Measurements from ENCODE around the gene SEC22A.

The SEC22A gene

GRCh38 chr3:123244128-123244527, 42.4 kb downstream of the SEC22A start:
- H2BK12ac ChIP-seq (ENCODE audit: low read length) = no peak overlapping the region
- H3K79me1 ChIP-seq (ENCODE audit: low read depth, low read length) = no peaks in the 10 kb centered on the region
- no peak overlapping the region for H4K91ac ChIP-seq (ENCODE audit: low read depth, low read length, poor library complexity)
- no peak overlapping the region for H3K27ac ChIP-seq (replicated peaks; ENCODE audit: low read length)
- H2BK15ac ChIP-seq (ENCODE audit: low read length) = no peak overlapping the region
- H3K23ac ChIP-seq (ENCODE audit: low read depth, low read length, poor library complexity) = no peak overlapping the region
- H3K9ac ChIP-seq (ENCODE audit: low read depth, low read length, poor library complexity) = no peak overlapping the region
- no peak overlapping the region for H2BK5ac ChIP-seq (ENCODE audit: low read length)
- H2AFZ ChIP-seq (ENCODE audit: low read length) = no peak overlapping the region
- H3K27me3 ChIP-seq (ENCODE audit: control insufficient read depth in 3 of 3, insufficient read depth in 3 of 3, low read depth in 1 of 3, low read length in 3 of 3) = no peaks in the 10 kb centered on the region
- H3K4me1 ChIP-seq (ENCODE audit: control insufficient read depth in 2 of 2, insufficient read depth in 1 of 2, low read depth in 1 of 2, low read length in 2 of 2) = peaks cover 0 to 5% of the 10 kb centered on the region in 2 donors
- no peak overlapping the region for H3K4ac ChIP-seq (ENCODE audit: low read length)
- no peak overlapping the region for H3K14ac ChIP-seq (ENCODE audit: low read length)
- no peak overlapping the region for H4K8ac ChIP-seq (ENCODE audit: low read depth, low read length)
- H3K36me3 ChIP-seq (replicated peaks in 1 of 2; ENCODE audit: control insufficient read depth in 2 of 2, insufficient read depth in 2 of 2, low read length in 2 of 2) = peaks cover 0 to 50% of the 10 kb centered on the region in 2 donors
- H3K9me3 ChIP-seq (replicated peaks in 1 of 2; ENCODE audit: control insufficient read depth in 2 of 2, insufficient read depth in 1 of 2, low read depth in 1 of 2, low read length in 2 of 2) = no peaks in the 10 kb centered on the region
- no peak overlapping the region for H3K4me3 ChIP-seq (ENCODE audit: low read length in 2 of 2)
- no peak overlapping the region for H3K4me2 ChIP-seq (ENCODE audit: insufficient read depth, low read length, poor library complexity, severe bottlenecking)
- no peak overlapping the region for H3K18ac ChIP-seq (ENCODE audit: low read length)
- DNase-seq (ENCODE audit: low spot score) = no peak
- WGBS, 2 donors (ENCODE audit: extremely low coverage in 2 of 2, insufficient read length in 2 of 2, insufficient replicate concordance in 1 of 2) = no CpG with 5 or more reads among the region's 4 CpGs
- no peak overlapping the region for H2AK5ac ChIP-seq (ENCODE audit: low read depth, low read length)
- no peak overlapping the region for H2BK120ac ChIP-seq (ENCODE audit: low read depth, low read length)

GRCh38 chr3:123246866-123247265, 45.1 kb downstream of the SEC22A start:
- Histone ChIP-seq H2BK15ac (ENCODE audit: low read length) (no peak overlapping the region), H2BK12ac (ENCODE audit: low read length) (no peak overlapping the region), H2AFZ (ENCODE audit: low read length) (no peak overlapping the region), H3K4me3 (ENCODE audit: low read length in 2 of 2) (no peak overlapping the region), H3K36me3 (replicated peaks in 1 of 2; ENCODE audit: control insufficient read depth in 2 of 2, insufficient read depth in 2 of 2, low read length in 2 of 2) (peaks cover 2 to 40% of the 10 kb centered on the region in 2 donors), H3K9ac (ENCODE audit: low read depth, low read length, poor library complexity) (no peak overlapping the region), H3K27me3 (ENCODE audit: control insufficient read depth in 3 of 3, insufficient read depth in 3 of 3, low read depth in 1 of 3, low read length in 3 of 3) (no peaks in the 10 kb centered on the region), H2BK120ac (ENCODE audit: low read depth, low read length) (no peak overlapping the region), H3K27ac (replicated peaks; ENCODE audit: low read length) (no peak overlapping the region), H4K91ac (ENCODE audit: low read depth, low read length, poor library complexity) (no peak overlapping the region), H2BK5ac (ENCODE audit: low read length) (no peak overlapping the region), H2AK5ac (ENCODE audit: low read depth, low read length) (no peak overlapping the region), H3K4me1 (ENCODE audit: control insufficient read depth in 2 of 2, insufficient read depth in 1 of 2, low read depth in 1 of 2, low read length in 2 of 2) (peaks cover 0 to 5% of the 10 kb centered on the region in 2 donors), H3K9me3 (replicated peaks in 1 of 2; ENCODE audit: control insufficient read depth in 2 of 2, insufficient read depth in 1 of 2, low read depth in 1 of 2, low read length in 2 of 2) (peaks cover 0 to 1% of the 10 kb centered on the region in 2 donors), H3K4me2 (ENCODE audit: insufficient read depth, low read length, poor library complexity, severe bottlenecking) (no peak overlapping the region), H3K14ac (ENCODE audit: low read length) (no peak overlapping the region), H3K23ac (ENCODE audit: low read depth, low read length, poor library complexity) (no peak overlapping the region), H3K4ac (ENCODE audit: low read length) (no peak overlapping the region), H3K79me1 (ENCODE audit: low read depth, low read length) (no peaks in the 10 kb centered on the region), H4K8ac (ENCODE audit: low read depth, low read length) (no peak overlapping the region), H3K18ac (ENCODE audit: low read length) (no peak overlapping the region)
- WGBS, 2 donors (ENCODE audit: extremely low coverage in 2 of 2, insufficient read length in 2 of 2, insufficient replicate concordance in 1 of 2) = no CpG with 5 or more reads among the region's 3 CpGs
- DNase-seq (ENCODE audit: low spot score) = no peak

- Histone ChIP-seq H3K4ac (ENCODE audit: low read length) (no peak overlapping the region), H2AFZ (ENCODE audit: low read length) (no peak overlapping the region), H3K18ac (ENCODE audit: low read length) (no peak overlapping the region), H3K36me3 (replicated peaks in 1 of 2; ENCODE audit: control insufficient read depth in 2 of 2, insufficient read depth in 2 of 2, low read length in 2 of 2) (peaks cover 0 to 21% of the 10 kb centered on the region in 2 donors), H3K4me1 (ENCODE audit: control insufficient read depth in 2 of 2, insufficient read depth in 1 of 2, low read depth in 1 of 2, low read length in 2 of 2) (no peaks in the 10 kb centered on the region), H3K4me3 (ENCODE audit: low read length in 2 of 2) (no peak overlapping the region), H4K8ac (ENCODE audit: low read depth, low read length) (no peak overlapping the region), H3K79me1 (ENCODE audit: low read depth, low read length) (no peaks in the 10 kb centered on the region), H2AK5ac (ENCODE audit: low read depth, low read length) (no peak overlapping the region), H3K14ac (ENCODE audit: low read length) (no peak overlapping the region), H2BK120ac (ENCODE audit: low read depth, low read length) (no peak overlapping the region), H3K9me3 (replicated peaks in 1 of 2; ENCODE audit: control insufficient read depth in 2 of 2, insufficient read depth in 1 of 2, low read depth in 1 of 2, low read length in 2 of 2) (no peaks in the 10 kb centered on the region), H3K4me2 (ENCODE audit: insufficient read depth, low read length, poor library complexity, severe bottlenecking) (no peak overlapping the region), H2BK12ac (ENCODE audit: low read length) (no peak overlapping the region), H3K9ac (ENCODE audit: low read depth, low read length, poor library complexity) (no peak overlapping the region), H3K27ac (replicated peaks; ENCODE audit: low read length) (no peak overlapping the region), H3K27me3 (ENCODE audit: control insufficient read depth in 3 of 3, insufficient read depth in 3 of 3, low read depth in 1 of 3, low read length in 3 of 3) (no peaks in the 10 kb centered on the region), H2BK15ac (ENCODE audit: low read length) (no peak overlapping the region), H2BK5ac (ENCODE audit: low read length) (no peak overlapping the region), H4K91ac (ENCODE audit: low read depth, low read length, poor library complexity) (no peak overlapping the region), H3K23ac (ENCODE audit: low read depth, low read length, poor library complexity) (no peak overlapping the region)
- no CpG with 5 or more reads among the region's 2 CpGs for WGBS, 2 donors (ENCODE audit: extremely low coverage in 2 of 2, insufficient read length in 2 of 2, insufficient replicate concordance in 1 of 2)
- DNase-seq (ENCODE audit: low spot score) = no peak
Observed at GRCh38 chr3:123256256-123256655, 54.5 kb downstream of the SEC22A start.

GRCh38 chr3:123258359-123258758, 56.6 kb downstream of the SEC22A start:
- no peak overlapping the region for H3K18ac ChIP-seq (ENCODE audit: low read length)
- DNase-seq (ENCODE audit: low spot score) = no peak
- no peak overlapping the region for H4K91ac ChIP-seq (ENCODE audit: low read depth, low read length, poor library complexity)
- H3K4ac ChIP-seq (ENCODE audit: low read length) = no peak overlapping the region
- peaks cover 0 to 28% of the 10 kb centered on the region in 2 donors for H3K36me3 ChIP-seq (replicated peaks in 1 of 2; ENCODE audit: control insufficient read depth in 2 of 2, insufficient read depth in 2 of 2, low read length in 2 of 2)
- H2AK5ac ChIP-seq (ENCODE audit: low read depth, low read length) = no peak overlapping the region
- no peak overlapping the region for H4K8ac ChIP-seq (ENCODE audit: low read depth, low read length)
- no peak overlapping the region for H3K27ac ChIP-seq (replicated peaks; ENCODE audit: low read length)
- H3K79me1 ChIP-seq (ENCODE audit: low read depth, low read length) = no peaks in the 10 kb centered on the region
- H3K23ac ChIP-seq (ENCODE audit: low read depth, low read length, poor library complexity) = no peak overlapping the region
- H2AFZ ChIP-seq (ENCODE audit: low read length) = no peak overlapping the region
- no peak overlapping the region for H2BK5ac ChIP-seq (ENCODE audit: low read length)
- H3K9me3 ChIP-seq (replicated peaks in 1 of 2; ENCODE audit: control insufficient read depth in 2 of 2, insufficient read depth in 1 of 2, low read depth in 1 of 2, low read length in 2 of 2) = no peaks in the 10 kb centered on the region
- no peak overlapping the region for H2BK15ac ChIP-seq (ENCODE audit: low read length)
- H3K14ac ChIP-seq (ENCODE audit: low read length) = no peak overlapping the region
- no peaks in the 10 kb centered on the region for H3K4me1 ChIP-seq (ENCODE audit: control insufficient read depth in 2 of 2, insufficient read depth in 1 of 2, low read depth in 1 of 2, low read length in 2 of 2)
- no peaks in the 10 kb centered on the region for H3K27me3 ChIP-seq (ENCODE audit: control insufficient read depth in 3 of 3, insufficient read depth in 3 of 3, low read depth in 1 of 3, low read length in 3 of 3)
- no peak overlapping the region for H3K4me2 ChIP-seq (ENCODE audit: insufficient read depth, low read length, poor library complexity, severe bottlenecking)
- no peak overlapping the region for H2BK120ac ChIP-seq (ENCODE audit: low read depth, low read length)
- H2BK12ac ChIP-seq (ENCODE audit: low read length) = no peak overlapping the region
- no peak overlapping the region for H3K4me3 ChIP-seq (ENCODE audit: low read length in 2 of 2)
- H3K9ac ChIP-seq (ENCODE audit: low read depth, low read length, poor library complexity) = no peak overlapping the region
